GM18909 (cell line): ENCODE data around the gene RAI1.

Experiments used
- ATAC-seq: cut with Tn5 transposase; IDR thresholded peaks from one replicate; pipeline ENCODE4 v1.9.1; 2021; ENCODE audit warnings: mild to moderate bottlenecking; ENCODE audit not compliant: unreplicated experiment, poor library complexity

RAI1 gene

DNA sequence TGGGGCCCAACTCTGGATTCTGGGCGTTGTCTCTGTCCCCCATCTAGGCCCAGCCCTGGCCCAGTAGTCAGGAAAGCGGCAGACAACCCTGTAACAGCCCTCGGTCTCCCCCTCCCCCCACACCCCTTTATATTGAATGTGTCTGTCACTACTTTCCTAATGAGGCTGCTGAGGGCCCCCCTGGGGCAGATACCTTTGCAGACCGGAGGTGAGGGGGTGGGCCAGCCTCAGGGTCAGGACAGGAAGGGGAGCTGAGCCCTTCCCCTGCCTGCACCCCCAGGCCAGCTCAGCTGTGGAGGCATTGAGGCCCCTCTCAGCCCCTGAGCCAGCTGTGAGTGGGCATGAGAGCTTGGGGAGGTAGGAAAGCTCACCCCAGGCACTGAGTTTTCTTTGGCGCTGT, 17.1 kb downstream of the RAI1 start:
- ATAC-seq, result no peak

DNA sequence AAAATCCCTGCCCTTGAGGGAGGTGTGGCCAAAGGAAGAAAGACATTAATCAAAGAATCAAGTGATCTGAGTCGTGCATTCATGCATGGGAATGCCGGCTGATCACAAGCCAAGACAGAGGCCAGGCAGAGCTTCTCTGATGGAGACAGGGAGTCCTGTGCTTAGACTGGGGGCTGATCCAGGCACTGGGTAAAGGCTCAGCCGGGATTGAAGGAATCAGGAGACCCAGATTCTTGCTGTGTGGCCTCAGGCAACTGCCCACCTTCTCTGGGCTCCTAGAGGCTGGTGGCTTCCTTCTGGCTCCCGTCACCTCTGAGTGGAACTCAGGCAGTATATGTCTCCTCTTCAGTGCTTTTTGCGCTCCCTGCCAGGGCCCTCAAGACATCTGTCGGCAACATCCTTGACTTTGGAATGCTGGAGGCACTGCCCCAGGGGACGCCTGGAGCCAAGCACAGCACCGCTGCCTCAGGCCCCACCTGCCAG, 17.7 kb downstream of the RAI1 start:
- no peak for ATAC-seq

DNA sequence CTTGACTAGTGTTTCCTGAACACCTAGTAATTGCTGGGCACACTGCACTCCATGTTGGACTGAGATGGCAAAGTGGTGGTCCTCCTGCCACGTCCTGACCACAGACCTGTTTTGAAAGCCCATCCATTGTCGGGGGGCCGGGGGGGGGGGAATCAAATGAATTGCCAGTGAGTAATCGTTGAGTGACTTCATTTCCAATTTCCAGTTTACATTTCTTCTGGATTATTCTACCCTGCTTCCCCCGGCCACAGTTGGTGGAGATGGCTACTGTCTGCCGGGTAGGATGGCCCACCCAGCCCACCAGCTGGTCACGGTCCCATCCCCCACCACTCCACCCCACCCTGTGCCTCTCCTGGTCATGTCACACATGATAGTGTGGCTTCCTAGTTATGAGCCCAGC, 18.2 kb downstream of the RAI1 start:
- no peak for ATAC-seq

DNA sequence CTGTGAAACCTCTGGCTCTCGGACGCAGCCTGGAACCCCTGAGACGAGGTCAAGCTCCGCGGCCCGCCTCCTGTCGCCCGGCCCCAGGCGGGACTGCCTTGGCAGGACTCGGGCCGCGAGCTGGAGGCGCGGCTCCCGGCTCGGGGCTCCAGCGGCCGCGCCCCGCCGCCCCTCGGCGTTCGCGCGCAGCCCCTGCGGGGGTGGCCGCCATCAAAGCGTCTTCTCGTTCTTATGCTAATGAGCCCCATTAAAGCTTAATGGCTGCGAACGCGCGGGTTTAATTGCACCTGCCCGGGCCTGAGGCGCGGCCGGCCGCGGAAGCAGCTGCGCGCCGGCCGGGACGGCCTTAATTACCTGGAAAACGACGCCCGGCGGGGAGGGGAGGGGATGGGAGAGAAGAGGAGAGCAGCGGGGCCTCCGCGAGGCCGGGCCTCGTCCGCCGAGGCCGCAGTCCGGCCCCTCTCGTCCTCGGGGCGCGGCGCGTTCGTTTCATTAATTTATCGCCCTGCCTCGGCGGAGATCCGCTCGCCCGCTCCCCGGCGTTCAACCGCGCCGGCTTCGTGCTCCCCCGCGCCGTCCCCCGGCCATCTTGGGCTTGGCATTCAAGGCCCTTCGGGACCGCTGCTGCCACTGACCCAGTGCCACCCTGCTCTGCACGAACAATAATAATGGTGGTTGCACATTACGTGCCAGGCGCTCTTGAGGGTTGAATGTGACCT, 19.2 kb downstream of the RAI1 start:
- no peak for ATAC-seq

DNA sequence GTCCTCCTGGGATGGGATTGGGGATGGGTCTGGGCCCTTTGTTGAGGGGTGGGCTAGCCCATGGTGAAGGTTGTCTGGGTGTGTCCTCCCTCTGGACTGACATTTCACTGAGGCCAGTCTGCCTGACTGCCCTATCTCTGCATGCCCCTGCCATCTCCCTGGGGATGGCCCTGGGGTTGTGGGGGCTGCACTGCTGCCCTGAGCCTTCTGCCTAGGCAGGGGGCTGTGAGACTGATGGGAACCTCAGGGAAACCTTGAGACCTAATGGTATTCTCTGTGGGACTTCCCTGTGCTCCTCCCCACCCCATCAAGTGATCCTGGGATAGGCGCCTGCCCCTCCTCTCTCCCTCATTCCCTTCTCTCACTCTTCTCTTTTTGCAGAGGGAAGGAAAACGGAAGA, 19.9 kb downstream of the RAI1 start:
- no peak for ATAC-seq

DNA sequence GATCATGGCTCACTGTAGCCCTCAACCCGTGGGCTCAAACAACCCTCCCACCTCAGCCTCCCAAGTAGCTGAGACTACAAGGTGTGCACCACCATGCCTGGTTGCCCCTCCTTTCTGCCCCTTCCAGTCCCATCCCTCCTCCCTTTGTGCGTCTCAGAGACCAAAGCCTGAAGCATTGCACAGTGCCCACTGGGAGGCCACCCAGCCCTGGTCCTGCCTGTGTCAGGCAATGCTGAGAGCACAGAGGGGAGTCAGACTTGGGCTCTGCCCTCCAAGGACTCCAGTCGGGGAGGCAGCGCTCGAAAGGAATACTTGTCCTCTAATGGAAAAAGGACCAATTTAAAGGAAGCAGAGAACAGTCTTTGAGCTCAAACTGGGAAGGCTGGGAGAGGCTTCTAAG, 20.4 kb downstream of the RAI1 start:
- no peak for ATAC-seq

DNA sequence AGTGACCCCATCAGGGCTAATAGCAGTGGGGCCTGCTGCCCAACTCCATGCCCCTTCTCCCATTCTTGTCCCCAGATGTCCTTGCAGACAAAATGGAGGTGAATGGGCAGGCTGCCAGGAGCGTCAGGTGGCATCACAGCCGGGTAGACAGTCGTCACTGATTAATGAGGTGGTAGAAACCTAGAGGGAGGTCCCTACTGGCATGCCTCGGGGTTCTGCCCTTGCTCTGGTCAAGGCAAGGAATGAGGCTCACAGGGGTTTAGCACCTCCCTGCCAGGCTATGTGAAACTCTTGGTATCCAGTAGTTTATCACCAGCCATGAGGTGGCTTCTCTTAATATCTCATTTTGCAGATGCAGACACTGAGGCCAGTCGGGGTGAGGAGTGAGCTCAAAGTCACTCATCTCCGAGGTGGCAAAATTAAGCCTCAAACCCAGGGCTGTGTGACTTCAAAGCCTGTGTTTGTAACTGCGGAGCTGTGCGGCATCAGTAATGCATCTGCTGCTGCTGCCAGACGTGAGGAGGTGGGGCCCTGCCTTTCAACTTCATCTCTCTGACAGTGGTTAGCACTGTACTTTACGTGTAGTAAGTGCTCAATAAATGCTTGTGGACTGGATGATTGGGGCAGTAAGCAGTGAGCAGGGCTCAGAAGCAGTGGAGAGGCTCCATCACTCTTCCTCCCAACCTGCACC, 21.3 kb downstream of the RAI1 start:
- no peak for ATAC-seq

DNA sequence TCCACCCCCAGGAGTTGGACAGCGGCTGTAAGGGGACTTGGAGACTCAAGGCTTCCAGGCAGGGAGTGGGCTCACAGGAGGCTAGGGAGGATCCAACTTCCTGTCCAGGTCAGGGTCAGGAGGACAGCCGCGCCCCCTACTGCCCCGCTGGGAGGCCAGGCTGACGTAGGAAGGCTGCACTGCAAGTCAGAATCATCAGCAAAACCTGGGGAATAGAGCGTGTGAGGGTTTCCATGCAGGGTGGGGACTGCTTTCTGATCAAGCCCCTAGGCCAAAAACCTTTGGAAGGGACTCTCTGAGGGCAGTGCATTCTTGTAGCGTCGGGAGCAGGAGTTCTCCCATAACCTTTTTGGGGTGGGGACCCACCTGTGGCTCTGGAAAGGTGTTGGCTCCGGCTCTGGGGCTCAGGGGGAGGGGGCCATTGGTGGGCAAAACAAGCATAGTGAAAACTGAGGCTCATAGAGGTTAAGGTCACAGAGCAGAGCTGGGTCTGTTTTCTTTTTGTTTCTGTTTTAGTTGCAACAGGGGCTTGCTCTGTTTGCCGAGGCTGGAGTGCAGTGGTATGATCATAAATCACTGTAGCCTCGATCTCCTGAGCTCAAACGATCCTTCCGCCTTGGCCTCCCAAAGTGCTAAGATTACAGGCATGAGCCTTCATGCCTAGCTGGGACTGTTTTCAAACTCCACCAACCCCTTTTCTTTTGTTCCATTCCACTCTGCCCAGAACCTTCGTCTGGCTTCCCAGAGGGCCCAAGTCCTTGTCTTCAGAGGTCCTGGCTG, 22.1 kb downstream of the RAI1 start:
- no peak for ATAC-seq

DNA sequence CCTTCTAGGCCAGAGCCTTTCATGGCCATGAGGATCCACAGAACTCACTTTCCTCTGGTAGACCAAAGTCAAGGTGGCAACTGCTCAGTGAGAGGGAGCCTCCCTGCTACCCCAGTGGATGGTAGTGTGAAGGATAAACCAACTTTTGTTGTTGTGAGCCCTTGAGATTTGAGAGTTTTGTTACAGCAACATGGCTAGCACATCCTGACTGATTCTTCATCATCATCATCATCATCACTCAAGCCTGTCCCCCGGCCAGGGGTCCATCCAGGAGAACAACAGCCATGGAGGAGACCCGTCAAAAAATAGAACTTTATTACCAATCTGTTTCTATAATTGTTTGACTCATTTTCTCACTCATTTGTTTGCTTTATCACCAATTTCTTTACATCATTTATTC, 23.7 kb downstream of the RAI1 start:
- no peak for ATAC-seq

DNA sequence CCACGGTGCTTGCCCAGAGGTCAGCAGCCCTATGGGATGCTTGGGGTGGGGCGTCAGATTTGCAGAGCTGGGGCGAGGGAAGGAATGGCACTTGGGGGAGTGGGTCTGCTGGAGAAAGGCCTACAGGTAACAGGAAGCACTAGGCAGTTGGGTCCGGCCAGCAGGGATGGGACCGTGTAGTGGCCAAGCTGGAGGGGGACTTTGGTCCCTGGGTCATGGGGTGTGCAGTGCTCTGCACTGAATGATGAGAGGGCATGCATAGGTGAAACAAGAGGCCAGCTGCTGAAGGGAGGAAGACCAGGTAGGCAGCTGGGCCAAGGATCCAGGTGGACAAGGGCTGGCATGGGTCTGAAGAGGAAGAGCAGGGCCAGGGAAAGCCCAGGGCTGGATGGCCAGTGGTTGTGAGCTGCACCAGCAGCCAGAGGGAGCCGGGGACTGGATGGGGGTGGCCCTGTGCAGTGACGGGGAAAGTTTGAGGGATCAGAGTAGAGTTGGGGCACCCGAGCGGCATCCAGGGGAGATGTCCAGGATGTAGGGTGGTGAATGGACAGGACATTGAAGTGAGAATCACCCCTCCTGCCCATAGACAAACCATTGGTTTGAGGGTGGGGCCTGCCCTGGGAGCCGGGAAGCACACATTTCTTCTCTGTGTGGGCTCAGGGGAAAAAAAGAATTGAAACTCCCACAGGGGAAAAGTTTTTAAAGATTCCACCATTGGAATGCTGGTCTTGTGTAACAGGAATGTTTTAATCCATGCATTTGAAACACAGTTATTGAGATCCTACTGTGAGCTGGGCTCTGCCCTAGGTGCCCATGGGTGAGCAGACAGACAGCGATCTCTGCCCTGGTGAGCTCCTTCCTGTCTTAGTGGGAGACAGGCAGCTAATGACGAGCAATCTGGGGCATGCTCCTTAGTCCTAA, 25.1 kb downstream of the RAI1 start:
- no peak for ATAC-seq

DNA sequence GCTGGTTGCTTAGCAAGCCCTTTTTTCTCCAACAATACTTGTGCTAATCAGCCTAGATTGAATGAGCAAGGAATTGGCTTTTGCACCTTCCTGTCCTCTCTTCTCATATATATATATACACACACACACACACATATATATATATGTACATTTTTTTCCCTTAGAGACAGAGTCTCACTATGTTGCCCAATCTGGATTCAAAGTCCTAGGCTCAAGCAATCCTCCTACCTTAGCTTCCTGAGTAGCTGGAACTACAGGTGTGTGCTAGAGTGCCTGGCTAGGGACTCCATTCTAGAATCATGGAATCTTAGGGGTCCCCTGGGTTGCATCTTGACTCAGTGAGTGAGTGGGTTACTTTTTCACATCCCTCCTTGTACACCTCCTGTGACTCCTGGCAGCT, 27.0 kb downstream of the RAI1 start:
- ATAC-seq, result no peak

DNA sequence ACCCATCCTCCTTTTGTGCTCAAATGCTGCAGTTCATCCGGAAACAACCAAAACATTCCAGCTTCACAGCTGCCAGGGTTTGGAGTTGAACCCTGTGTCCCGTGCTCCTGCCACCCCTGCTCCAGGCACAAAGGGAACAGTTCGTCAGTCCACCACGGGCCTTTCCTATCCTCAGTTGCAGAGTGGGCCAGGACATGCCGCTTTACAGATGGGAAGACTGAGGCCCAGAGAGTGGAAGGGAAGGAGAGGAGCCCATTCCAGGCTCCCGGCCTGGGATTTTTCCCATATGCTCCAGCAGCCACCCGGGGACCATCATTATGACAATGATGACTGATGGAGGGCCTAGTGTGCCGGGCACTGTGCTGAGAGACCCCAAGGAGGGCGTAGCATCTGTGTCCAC, 27.6 kb downstream of the RAI1 start:
- ATAC-seq, result no peak

DNA sequence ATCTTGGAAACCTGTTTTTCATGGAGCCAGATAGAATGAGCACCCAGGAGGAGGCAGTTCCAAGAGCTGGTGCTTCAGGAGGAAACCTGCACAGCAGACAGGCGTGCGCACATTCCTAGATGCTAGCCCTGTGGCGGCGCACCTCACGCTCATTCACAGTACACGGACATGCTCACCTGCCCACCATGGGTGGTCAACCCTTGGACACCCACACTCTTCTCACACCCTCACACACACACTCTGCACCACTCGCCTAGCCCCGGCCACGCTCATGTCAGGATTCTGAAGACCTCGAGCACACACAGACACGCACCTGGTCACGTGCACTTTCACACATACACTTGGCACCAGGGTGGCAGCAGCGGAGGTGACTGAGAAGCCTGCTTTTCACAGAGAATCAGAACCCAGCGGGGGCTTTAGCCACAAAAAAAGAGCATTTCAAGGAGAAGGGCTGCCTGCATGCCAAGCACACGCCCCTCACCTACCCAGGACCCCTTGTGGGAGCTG, 28.6 kb downstream of the RAI1 start:
- no peak for ATAC-seq

DNA sequence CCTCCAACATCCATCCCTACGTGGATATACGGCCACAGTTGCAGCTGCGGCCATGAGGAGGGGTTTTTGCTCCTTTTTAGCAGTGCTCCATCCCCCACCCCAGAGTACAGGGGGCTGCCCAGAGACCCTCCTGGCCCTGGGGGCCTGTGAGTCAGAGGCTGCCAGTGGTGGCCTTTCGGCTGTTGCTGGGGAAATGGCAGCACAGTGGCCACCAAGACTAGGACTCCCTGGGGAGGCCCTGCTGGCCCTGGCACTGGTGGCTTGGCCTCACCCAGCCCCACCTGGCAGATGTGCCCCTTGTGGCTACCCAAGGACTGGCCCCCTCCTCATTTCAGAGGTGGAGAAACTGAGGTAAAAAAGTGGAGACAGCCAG, 29.1 kb downstream of the RAI1 start:
- ATAC-seq, result no peak

DNA sequence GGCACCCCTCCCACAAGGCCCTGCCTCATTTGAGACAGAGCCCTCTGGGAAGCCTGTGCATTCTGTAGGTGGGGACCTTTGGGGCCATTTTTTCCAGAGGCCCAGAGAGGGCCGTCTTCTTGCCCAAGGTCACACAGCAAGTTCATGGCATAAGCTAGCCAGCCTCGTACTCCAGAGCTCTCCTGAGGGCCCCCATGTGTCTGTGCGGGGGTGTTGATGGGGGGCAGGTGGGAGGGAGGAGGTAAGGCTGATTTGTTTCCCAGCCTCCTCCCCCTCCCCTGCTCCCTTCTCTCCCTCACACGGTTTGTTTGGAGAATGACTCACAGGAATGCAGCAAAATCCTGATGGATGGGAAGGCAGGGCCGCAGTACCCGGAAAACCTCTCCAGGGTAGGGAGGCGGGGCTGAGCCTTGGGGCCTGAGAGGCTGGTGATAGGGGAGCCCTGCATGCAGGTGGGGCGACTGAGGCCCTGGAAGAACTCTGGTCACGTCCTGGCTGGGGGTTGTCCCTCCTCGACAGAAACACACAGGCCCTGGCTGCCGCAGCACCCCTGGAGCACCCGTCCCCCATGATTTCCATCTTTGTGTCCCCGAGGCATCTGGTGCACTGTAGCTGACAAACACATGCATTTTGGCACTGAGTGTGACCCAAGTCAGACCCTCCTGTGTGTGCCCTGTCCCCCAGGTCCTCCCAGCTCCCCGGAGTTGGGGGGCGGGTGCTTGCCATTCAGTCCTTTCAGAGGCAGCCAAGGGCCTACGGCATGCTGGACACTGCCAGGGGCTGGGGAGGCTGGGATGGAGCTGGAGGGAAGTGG, 29.7 kb downstream of the RAI1 start:
- ATAC-seq, result no peak

DNA sequence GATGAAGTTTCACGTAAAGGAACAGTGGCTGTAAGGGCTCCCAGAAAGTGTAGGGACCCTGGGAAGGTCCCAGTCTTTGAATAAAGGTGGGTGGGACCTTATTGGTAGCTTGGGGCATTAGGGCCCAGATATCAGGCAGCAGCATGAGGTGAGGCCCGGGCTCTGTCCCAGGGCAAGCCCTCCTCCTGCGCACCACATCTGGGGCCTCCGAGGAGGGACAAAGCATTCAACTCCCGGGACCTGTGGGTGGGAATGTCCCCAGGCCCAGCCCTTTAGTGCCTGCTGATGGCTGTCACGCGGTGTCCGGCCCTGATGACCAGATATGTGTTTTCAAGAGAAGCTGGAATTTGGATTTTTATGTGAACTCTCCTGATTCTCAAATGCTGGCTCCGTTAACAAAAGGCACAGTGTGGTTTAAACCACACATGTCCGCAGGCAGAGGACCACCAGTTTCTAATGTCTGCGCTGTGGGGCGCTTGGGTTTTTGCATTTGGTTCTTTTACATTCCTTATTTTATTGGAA, 30.4 kb downstream of the RAI1 start:
- ATAC-seq, result no peak

DNA sequence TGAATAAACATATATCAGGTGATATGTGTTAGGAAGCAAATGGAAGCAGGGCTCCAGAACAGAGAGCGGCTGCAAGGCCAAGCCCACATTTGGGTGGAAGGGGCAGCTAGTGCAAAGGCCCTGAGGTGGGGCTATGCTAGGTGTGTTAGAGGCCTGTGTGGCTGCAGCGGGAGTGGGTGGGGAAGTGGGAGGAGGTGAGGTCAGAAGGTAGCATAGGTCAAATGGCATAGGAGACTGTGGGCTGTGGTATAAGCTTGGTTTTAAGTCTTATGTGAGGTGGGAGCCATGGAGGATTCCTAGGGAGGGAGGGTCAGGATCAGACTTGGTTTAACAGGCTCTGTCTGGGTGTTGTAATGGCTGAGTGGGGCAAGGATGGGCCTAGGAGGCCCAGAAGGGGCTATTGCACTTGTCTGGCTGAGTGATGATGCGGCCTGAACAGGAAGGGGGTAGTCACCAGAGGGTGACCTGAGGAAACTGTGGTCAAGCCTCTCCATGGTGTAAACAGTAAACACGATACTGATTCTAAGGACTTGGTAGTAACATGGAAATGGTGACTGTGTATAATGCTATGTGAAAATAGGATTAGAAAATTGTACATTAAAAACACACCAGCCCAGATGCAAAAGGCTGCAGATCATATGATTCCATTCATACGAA, 31.1 kb downstream of the RAI1 start:
- ATAC-seq, result peak; percentile 80

DNA sequence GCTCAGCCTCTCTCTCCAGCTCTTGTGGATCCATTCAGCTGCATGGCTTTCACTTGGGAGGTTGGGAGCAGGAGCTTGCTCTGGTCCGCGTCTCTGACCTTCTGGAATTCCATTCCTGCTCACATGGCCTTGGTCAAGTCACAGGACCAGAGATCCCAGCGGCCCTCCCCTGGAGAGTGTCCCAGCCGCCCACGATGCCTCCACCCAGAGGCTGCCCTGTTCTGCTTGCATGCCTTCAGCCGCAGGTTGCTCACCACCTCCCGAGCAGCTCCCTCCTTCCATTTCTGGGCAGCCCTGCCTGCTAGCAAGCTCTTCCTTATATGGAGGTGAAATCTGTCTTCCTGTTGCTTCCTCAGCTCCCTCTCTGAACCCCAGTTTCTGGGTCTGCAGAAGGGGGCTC, 32.6 kb downstream of the RAI1 start:
- ATAC-seq, result no peak
